Measurements from ENCODE around the gene ADD1.

Gene ADD1

GRCh38 chr4:2939383-2940243 lies 96.0 kb downstream of the ADD1 start:
- peaks cover 27% of the 10 kb centered on the region for H3K36me3 ChIP-seq (ENCODE audit: control insufficient read depth, insufficient read depth, low read length)
- DNase-seq: no peak

GRCh38 chr4:2940267-2941137 lies 96.9 kb downstream of the ADD1 start:
- no peaks in the 10 kb centered on the region for H3K79me2 ChIP-seq (ENCODE audit: control insufficient read depth, insufficient read depth, low read length)
- H3K56ac ChIP-seq (ENCODE audit: low read length): no peak overlapping the region
- H3K4me3 ChIP-seq (ENCODE audit: low read length): no peak overlapping the region
- peaks cover 2% of the 10 kb centered on the region for H3K4me1 ChIP-seq (ENCODE audit: control insufficient read depth, low read depth, low read length)
- H3K27ac ChIP-seq (ENCODE audit: low read depth, low read length): no peak overlapping the region
- DNase-seq: no peak
- no peak overlapping the region for H4K8ac ChIP-seq (ENCODE audit: low read depth, low read length)
- no peak overlapping the region for H2BK120ac ChIP-seq (ENCODE audit: low read depth, low read length)
- H3K18ac ChIP-seq (ENCODE audit: low read length): no peak overlapping the region
- no peak overlapping the region for H2AK5ac ChIP-seq (ENCODE audit: low read length)
- no peak overlapping the region for H3K23ac ChIP-seq (ENCODE audit: low read length)
- H3K79me1 ChIP-seq (ENCODE audit: low read length): peaks cover 5% of the 10 kb centered on the region
- H2BK5ac ChIP-seq (ENCODE audit: low read length): no peak overlapping the region
- H3K4me2 ChIP-seq (ENCODE audit: low read length): no peak overlapping the region
- no peak overlapping the region for H3K9ac ChIP-seq (ENCODE audit: low read length)
- H3K27me3 ChIP-seq (ENCODE audit: insufficient read depth, low read length, poor library complexity): no peaks in the 10 kb centered on the region
- no peak overlapping the region for H3K4ac ChIP-seq (ENCODE audit: low read depth, low read length)
- WGBS (ENCODE audit: extremely low coverage, insufficient coverage, low lambda C conversion rate): no CpG with 5 or more reads among the region's 29 CpGs
- H2BK15ac ChIP-seq (replicated peaks; ENCODE audit: low read depth): no peak overlapping the region
- H3K36me3 ChIP-seq (ENCODE audit: control insufficient read depth, insufficient read depth, low read length): peaks cover 27% of the 10 kb centered on the region
- H4K5ac ChIP-seq (ENCODE audit: low read length): no peak overlapping the region

More at GRCh38 chr4:2939383-2940243, 96.0 kb downstream of the ADD1 start:
- Histone ChIP-seq H3K9ac (ENCODE audit: low read length) (no peak overlapping the region), H4K5ac (ENCODE audit: low read length) (no peak overlapping the region), H3K56ac (ENCODE audit: low read length) (no peak overlapping the region), H2BK15ac (replicated peaks; ENCODE audit: low read depth) (no peak overlapping the region), H2BK5ac (ENCODE audit: low read length) (no peak overlapping the region), H3K4me2 (ENCODE audit: low read length) (no peak overlapping the region), H2AK5ac (ENCODE audit: low read length) (no peak overlapping the region), H3K79me2 (ENCODE audit: control insufficient read depth, insufficient read depth, low read length) (peaks cover 4% of the 10 kb centered on the region), H3K23ac (ENCODE audit: low read length) (no peak overlapping the region), H3K4me1 (ENCODE audit: control insufficient read depth, low read depth, low read length) (peaks cover 2% of the 10 kb centered on the region), H3K4ac (ENCODE audit: low read depth, low read length) (no peak overlapping the region), H3K27me3 (ENCODE audit: insufficient read depth, low read length, poor library complexity) (no peaks in the 10 kb centered on the region), H3K27ac (ENCODE audit: low read depth, low read length) (no peak overlapping the region), H2BK120ac (ENCODE audit: low read depth, low read length) (no peak overlapping the region), H4K8ac (ENCODE audit: low read depth, low read length) (no peak overlapping the region), H3K79me1 (ENCODE audit: low read length) (peaks cover 11% of the 10 kb centered on the region), H3K18ac (ENCODE audit: low read length) (no peak overlapping the region), H3K4me3 (ENCODE audit: low read length) (no peak overlapping the region)
- no CpG with 5 or more reads among the region's 30 CpGs for whole genome bisulfite sequencing (ENCODE audit: extremely low coverage, insufficient coverage, low lambda C conversion rate)

GRCh38 chr4:2941138-2942036 lies 97.7 kb downstream of the ADD1 start:
- Histone ChIP-seq H3K27me3 (ENCODE audit: insufficient read depth, low read length, poor library complexity) (no peaks in the 10 kb centered on the region), H2BK5ac (ENCODE audit: low read length) (no peak overlapping the region), H3K23ac (ENCODE audit: low read length) (no peak overlapping the region), H3K4me1 (ENCODE audit: control insufficient read depth, low read depth, low read length) (no peaks in the 10 kb centered on the region), H2BK15ac (replicated peaks; ENCODE audit: low read depth) (no peak overlapping the region), H2BK120ac (ENCODE audit: low read depth, low read length) (no peak overlapping the region), H3K18ac (ENCODE audit: low read length) (no peak overlapping the region), H4K5ac (ENCODE audit: low read length) (no peak overlapping the region), H3K56ac (ENCODE audit: low read length) (no peak overlapping the region), H3K9ac (ENCODE audit: low read length) (no peak overlapping the region), H3K4me2 (ENCODE audit: low read length) (no peak overlapping the region), H2AK5ac (ENCODE audit: low read length) (no peak overlapping the region), H4K8ac (ENCODE audit: low read depth, low read length) (no peak overlapping the region), H3K36me3 (ENCODE audit: control insufficient read depth, insufficient read depth, low read length) (peaks cover 30% of the 10 kb centered on the region), H3K79me2 (ENCODE audit: control insufficient read depth, insufficient read depth, low read length) (no peaks in the 10 kb centered on the region), H3K27ac (ENCODE audit: low read depth, low read length) (no peak overlapping the region), H3K4ac (ENCODE audit: low read depth, low read length) (no peak overlapping the region), H3K4me3 (ENCODE audit: low read length) (no peak overlapping the region), H3K79me1 (ENCODE audit: low read length) (peaks cover 4% of the 10 kb centered on the region)
- no CpG with 5 or more reads among the region's 24 CpGs for WGBS (ENCODE audit: extremely low coverage, insufficient coverage, low lambda C conversion rate)
- no peak for DNase-seq

GRCh38 chr4:2942037-2942531 lies 98.4 kb downstream of the ADD1 start:
- Histone ChIP-seq H2AK5ac (ENCODE audit: low read length) (no peak overlapping the region), H3K27ac (ENCODE audit: low read depth, low read length) (no peak overlapping the region), H3K4me1 (ENCODE audit: control insufficient read depth, low read depth, low read length) (no peaks in the 10 kb centered on the region), H2BK15ac (replicated peaks; ENCODE audit: low read depth) (no peak overlapping the region), H3K79me2 (ENCODE audit: control insufficient read depth, insufficient read depth, low read length) (no peaks in the 10 kb centered on the region), H3K18ac (ENCODE audit: low read length) (no peak overlapping the region), H4K5ac (ENCODE audit: low read length) (no peak overlapping the region), H3K27me3 (ENCODE audit: insufficient read depth, low read length, poor library complexity) (no peaks in the 10 kb centered on the region), H3K9ac (ENCODE audit: low read length) (no peak overlapping the region), H3K79me1 (ENCODE audit: low read length) (peaks cover under 1% of the 10 kb centered on the region), H2BK120ac (ENCODE audit: low read depth, low read length) (no peak overlapping the region), H3K4me3 (ENCODE audit: low read length) (no peak overlapping the region), H3K23ac (ENCODE audit: low read length) (no peak overlapping the region), H3K56ac (ENCODE audit: low read length) (no peak overlapping the region), H3K4me2 (ENCODE audit: low read length) (no peak overlapping the region), H3K4ac (ENCODE audit: low read depth, low read length) (no peak overlapping the region), H4K8ac (ENCODE audit: low read depth, low read length) (no peak overlapping the region), H3K36me3 (ENCODE audit: control insufficient read depth, insufficient read depth, low read length) (peaks cover 36% of the 10 kb centered on the region), H2BK5ac (ENCODE audit: low read length) (no peak overlapping the region)
- no CpG with 5 or more reads among the region's 21 CpGs for WGBS (ENCODE audit: extremely low coverage, insufficient coverage, low lambda C conversion rate)
- no peak for DNase-seq

- H2AK5ac ChIP-seq (ENCODE audit: low read length): no peak overlapping the region
- no peak overlapping the region for H3K4me2 ChIP-seq (ENCODE audit: low read length)
- no peaks in the 10 kb centered on the region for H3K4me1 ChIP-seq (ENCODE audit: control insufficient read depth, low read depth, low read length)
- no peak overlapping the region for H3K9ac ChIP-seq (ENCODE audit: low read length)
- H3K23ac ChIP-seq (ENCODE audit: low read length): no peak overlapping the region
- H2BK5ac ChIP-seq (ENCODE audit: low read length): no peak overlapping the region
- no peak overlapping the region for H3K27ac ChIP-seq (ENCODE audit: low read depth, low read length)
- no peak overlapping the region for H4K5ac ChIP-seq (ENCODE audit: low read length)
- no peak overlapping the region for H3K56ac ChIP-seq (ENCODE audit: low read length)
- no peaks in the 10 kb centered on the region for H3K27me3 ChIP-seq (ENCODE audit: insufficient read depth, low read length, poor library complexity)
- no peak overlapping the region for H3K4ac ChIP-seq (ENCODE audit: low read depth, low read length)
- no peak overlapping the region for H3K4me3 ChIP-seq (ENCODE audit: low read length)
- no peak overlapping the region for H2BK15ac ChIP-seq (replicated peaks; ENCODE audit: low read depth)
- peaks cover 38% of the 10 kb centered on the region for H3K36me3 ChIP-seq (ENCODE audit: control insufficient read depth, insufficient read depth, low read length)
- H3K79me2 ChIP-seq (ENCODE audit: control insufficient read depth, insufficient read depth, low read length): no peaks in the 10 kb centered on the region
- no peak overlapping the region for H4K8ac ChIP-seq (ENCODE audit: low read depth, low read length)
- DNase-seq: no peak
- H3K18ac ChIP-seq (ENCODE audit: low read length): no peak overlapping the region
- H3K79me1 ChIP-seq (ENCODE audit: low read length): no peaks in the 10 kb centered on the region
- WGBS (ENCODE audit: extremely low coverage, insufficient coverage, low lambda C conversion rate): no CpG with 5 or more reads among the region's 31 CpGs
- H2BK120ac ChIP-seq (ENCODE audit: low read depth, low read length): no peak overlapping the region
These were observed 99.1 kb downstream of the ADD1 start for GRCh38 chr4:2942532-2943363.

Data from mesendoderm (in vitro differentiated cells).